ENCODE results near the gene ANKRD20A1.
"Not testable (repeated sequence)": the region's sequence is repeated elsewhere in the genome, so short reads cannot be mapped to it uniquely, and the experiment has no call there.

ANKRD20A1 gene

GRCh38 chr9:67858871-67859270, at the start of gene ANKRD20A1:
Gene ANKRD20A1, plus strand, starts transcription at chr9:67858931. Its CDS starts 496 bp downstream, at chr9:67859427.
- not testable (repeated sequence) for H3K27me3 ChIP-seq (ENCODE audit: low read depth, low read length); H3K27ac ChIP-seq (ENCODE audit: low read length); H3K36me3 ChIP-seq (ENCODE audit: control insufficient read depth in 1 of 2, insufficient read depth in 2 of 2, low read length in 2 of 2); H3K4me1 ChIP-seq (ENCODE audit: control insufficient read depth in 1 of 2, insufficient read depth in 2 of 2, low read length in 2 of 2); H3K4me3 ChIP-seq (ENCODE audit: low read depth in 1 of 2, low read length in 2 of 2); H3K9me3 ChIP-seq (ENCODE audit: control insufficient read depth in 1 of 2, low read length in 2 of 2)

- H3K36me3 ChIP-seq (ENCODE audit: control insufficient read depth in 1 of 2, insufficient read depth in 2 of 2, low read length in 2 of 2); H3K4me1 ChIP-seq (ENCODE audit: control insufficient read depth in 1 of 2, insufficient read depth in 2 of 2, low read length in 2 of 2); H3K27ac ChIP-seq (ENCODE audit: low read length); H3K4me3 ChIP-seq (ENCODE audit: low read depth in 1 of 2, low read length in 2 of 2); H3K9me3 ChIP-seq (ENCODE audit: control insufficient read depth in 1 of 2, low read length in 2 of 2); H3K27me3 ChIP-seq (ENCODE audit: low read depth, low read length): not testable (repeated sequence)
Observed at GRCh38 chr9:67832088-67832487, 26.6 kb upstream of the ANKRD20A1 start.

Data from muscle layer of duodenum (tissue), 2 donors.